HG03469 (cell line): ENCODE measurements around the gene OR51D1.

Source experiments
- ATAC-seq: cut with Tn5 transposase; IDR thresholded peaks from one replicate; pipeline ENCODE4 v1.9.1; 2021; ENCODE audit warnings: mild to moderate bottlenecking, moderate library complexity, moderate number of reproducible peaks; ENCODE audit not compliant: unreplicated experiment

The OR51D1 gene

DNA sequence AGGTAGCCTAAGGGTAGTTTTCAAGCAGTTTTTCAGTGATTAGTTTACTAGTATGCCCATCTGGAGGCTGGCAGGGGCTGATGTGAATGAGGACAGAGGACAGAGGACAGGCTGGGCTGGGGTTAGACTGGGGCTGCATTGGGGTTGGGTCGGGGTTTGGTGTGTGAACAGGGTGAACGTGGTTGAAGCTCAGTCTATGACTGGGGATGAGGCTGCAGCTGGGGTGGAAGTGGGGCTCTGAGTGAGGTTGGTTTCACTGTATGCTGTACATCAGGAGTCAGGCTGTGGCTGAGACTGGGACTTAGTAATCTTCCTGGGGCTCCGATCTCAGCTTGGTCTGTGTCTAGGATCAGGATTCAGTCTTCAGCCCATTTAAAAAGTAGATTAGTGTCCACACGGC lies 7.0 kb downstream of the OR51D1 start:
- no peak for ATAC-seq

- no peak for ATAC-seq
Measured at GRCh38 chr11:4645974-4646373, 8.7 kb downstream of the OR51D1 start.

DNA sequence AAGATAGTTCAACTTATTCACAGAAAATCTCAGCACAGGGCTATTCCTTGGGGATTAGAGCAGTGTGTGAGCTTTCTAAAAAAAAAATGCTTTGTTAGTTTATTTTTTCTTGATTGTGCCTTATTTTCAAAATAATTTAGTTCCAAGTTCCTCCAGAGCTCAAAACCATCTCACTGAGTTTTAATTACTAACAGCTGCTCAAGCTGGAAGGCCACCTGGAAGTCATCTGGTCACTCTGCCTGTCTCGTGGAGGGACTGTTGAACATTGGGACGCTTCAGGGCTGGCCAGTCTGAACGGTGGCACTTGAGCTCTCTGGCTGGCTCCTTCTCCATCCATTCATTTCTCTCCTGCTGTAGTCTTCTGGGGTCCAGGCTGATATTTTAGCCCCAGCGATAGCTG lies 10.5 kb downstream of the OR51D1 start:
- ATAC-seq, result no peak

GRCh38 chr11:4654635-4655369 lies 17.5 kb downstream of the OR51D1 start:
- no peak for ATAC-seq

- ATAC-seq, result no peak
Measured at GRCh38 chr11:4658629-4659445, 21.6 kb downstream of the OR51D1 start.

DNA sequence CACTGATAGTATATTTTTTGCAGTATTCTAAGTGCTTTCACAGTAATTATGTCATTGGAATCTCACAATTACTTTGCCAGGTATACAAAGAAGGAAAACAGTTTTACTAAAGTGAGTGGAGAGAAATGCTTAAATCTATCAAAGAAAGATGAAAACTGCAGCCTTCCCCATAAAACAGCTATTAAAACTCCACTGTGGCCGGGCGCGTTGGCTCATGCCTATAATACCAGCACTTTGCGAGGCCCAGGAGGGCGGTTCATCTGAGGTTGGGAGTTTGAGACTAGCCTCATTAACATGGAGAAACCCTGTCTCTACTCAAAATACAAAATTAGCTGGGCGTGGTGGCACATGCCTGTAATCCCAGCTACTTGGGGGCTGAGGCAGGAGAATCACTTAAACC lies 25.6 kb downstream of the OR51D1 start:
- ATAC-seq, result no peak

DNA sequence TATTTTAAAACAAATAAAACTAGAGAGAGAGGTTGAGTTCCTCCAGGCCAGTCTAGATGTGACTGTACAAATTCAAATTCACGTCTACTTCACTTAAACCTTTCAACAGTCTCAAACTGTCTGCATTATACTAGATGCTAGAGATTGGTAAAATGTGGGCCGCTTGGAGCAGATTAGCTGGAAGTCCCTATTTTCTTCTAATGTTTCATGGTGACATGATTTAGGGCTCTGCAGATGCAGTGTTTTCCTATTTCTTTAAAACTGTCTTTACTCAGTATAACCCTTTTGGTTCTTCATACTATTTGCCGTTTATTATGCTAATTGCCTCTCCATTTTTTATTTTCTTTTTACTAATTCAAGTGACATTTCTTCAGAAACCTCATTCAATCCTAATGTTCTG lies 26.9 kb downstream of the OR51D1 start:
- no peak for ATAC-seq

DNA sequence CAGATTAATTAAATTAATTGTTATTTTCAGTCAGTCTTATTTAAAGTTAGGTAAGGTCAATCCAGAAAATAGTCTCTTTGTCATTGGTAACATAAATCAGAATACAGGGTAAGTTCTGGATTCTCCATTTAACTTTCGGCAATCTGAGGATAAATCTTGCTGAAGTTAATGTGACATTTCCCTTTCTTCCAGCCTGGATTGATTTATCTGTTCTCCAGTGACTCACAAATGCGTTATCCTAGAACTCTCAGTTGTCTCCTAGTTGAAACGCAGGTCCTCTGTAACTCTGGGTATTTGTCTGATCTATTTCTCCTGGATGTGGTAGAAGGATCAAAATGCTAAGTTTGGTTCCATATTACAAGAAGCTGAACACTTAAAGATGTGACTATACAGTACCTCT lies 27.5 kb downstream of the OR51D1 start:
- ATAC-seq, result no peak

DNA sequence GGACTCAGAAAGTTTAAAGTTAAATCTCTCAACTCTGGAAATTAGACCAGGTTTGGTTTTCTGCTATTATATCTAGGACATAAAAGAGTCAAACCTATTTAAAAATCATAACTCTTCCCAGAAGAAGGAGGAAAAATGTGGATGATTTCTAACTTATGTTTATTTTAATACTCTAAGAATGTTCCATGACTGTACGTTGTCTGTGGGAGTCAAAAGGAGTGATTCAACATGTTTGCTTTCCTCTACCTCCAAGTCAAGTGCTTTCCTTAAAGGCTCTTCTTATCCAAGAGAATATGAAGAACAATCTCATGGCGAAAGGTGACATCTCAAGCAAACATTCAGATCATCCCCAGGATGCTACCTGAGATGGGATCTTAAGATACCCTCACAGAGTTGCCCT lies 28.1 kb downstream of the OR51D1 start:
- no peak for ATAC-seq

- no peak for ATAC-seq
Measured at GRCh38 chr11:4671741-4672140, 34.5 kb downstream of the OR51D1 start.

GRCh38 chr11:4672470-4672869 lies 35.2 kb downstream of the OR51D1 start:
- no peak for ATAC-seq

DNA sequence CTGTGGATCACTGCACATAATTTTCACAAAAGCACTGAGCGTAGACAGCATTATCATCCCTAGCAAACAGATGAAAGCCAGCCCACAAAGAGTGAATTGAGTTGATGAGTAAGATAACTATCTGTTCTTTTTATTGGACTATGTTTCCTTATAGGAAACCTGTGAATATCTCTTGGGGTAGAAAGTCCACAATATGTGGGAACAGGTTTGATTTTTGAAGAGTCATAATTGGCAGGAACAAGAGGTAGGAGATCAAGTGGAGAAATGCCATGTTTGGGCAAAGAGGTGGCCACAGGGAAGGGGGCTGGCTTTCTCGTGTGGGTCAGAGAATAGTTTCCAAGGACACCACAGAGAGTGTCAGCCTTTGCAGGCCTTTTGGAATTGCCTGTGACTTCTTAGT lies 36.5 kb downstream of the OR51D1 start:
- no peak for ATAC-seq

DNA sequence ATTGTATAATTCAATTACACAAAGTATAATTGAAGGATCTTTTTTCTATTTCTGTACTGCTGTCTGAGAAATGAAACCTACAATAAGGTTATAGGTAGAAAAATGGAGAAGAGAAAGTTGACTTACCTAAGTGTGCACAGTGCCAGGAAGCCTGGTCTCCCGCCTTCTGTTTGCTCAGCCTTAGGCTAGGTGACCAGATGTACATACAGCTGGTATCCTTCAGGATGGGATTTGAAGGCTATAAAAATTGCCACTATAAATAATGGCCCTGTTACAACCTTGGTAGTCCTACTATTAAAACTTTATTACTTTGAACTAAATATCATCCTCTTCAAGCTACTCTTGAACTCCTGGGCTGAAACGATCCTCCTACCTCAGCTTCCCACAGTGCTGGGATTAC lies 40.7 kb downstream of the OR51D1 start:
- ATAC-seq, result no peak

- no peak for ATAC-seq
Measured at GRCh38 chr11:4680341-4680740, 43.1 kb downstream of the OR51D1 start.

- ATAC-seq, result no peak
Measured at GRCh38 chr11:4682623-4683419, 45.5 kb downstream of the OR51D1 start.

DNA sequence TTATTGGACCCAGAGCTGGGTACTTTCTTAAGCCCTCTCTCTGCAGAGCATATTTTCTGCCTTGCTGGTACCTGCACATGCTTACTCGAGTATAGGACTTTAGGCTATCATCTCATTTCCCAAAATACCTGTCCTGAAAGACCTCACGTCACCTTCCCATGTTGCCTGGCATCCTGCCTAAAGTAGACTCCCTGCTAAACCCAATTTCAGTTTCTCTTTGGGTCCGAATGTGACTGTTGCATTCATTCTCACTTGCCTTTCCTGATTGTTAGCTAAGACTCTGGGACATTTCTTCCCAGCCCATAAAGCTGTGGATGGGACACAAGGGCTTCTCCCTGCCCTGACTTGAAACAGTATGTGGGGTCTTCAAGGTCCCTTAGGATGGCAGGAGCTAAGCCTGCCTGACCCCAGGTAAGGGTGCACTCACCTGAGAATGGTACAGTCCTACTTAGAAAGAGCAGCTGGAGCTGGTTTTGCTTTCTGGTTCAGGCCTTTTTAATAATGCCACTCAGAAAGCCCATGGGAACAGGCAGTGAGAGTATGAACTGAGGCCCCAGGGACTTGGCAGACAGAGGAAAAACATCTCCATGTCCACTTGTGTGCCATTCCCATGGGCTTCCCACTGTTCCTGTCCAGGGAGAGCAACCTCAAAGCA lies 47.5 kb downstream of the OR51D1 start:
- ATAC-seq, result no peak
